ENCODE data around the gene TRMO.

DNA sequence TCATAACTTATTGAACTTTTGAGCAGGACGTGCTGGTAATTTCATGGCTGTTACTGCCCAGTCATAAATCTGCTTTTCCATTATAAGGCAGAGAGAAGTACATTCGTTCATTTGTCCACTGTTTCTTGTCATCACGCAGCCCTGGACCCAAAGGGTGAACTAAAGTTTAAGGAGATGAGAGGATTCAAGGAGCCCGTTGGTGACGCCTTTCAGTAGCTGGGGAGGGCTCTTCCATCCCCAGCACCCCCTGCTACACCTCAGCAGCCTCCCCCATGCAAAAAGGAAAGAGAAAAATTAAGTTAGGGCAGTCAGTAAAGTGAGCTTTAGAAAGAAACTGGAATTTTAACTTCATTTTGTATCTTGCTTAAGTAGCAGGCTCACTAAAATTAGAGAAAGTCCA, 66.4 kb downstream of the TRMO start:
- TF ChIP-seq, protein P1, sequence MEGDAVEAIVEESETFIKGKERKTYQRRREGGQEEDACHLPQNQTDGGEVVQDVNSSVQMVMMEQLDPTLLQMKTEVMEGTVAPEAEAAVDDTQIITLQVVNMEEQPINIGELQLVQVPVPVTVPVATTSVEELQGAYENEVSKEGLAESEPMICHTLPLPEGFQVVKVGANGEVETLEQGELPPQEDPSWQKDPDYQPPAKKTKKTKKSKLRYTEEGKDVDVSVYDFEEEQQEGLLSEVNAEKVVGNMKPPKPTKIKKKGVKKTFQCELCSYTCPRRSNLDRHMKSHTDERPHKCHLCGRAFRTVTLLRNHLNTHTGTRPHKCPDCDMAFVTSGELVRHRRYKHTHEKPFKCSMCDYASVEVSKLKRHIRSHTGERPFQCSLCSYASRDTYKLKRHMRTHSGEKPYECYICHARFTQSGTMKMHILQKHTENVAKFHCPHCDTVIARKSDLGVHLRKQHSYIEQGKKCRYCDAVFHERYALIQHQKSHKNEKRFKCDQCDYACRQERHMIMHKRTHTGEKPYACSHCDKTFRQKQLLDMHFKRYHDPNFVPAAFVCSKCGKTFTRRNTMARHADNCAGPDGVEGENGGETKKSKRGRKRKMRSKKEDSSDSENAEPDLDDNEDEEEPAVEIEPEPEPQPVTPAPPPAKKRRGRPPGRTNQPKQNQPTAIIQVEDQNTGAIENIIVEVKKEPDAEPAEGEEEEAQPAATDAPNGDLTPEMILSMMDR (IDR thresholded peaks at IDR 0.05) = no peak
- TF ChIP-seq POLR2AphosphoS5 (IDR thresholded peaks at IDR 0.05; ENCODE audit: insufficient read depth in 1 of 2, low read depth in 1 of 2) = no peak

Data from vagina (tissue), 2 donors.